ENCODE data around the gene OR4A15. TPM values are rescaled to one million over a fixed set of nuclear protein-coding genes. Genes with fewer than 3 reads are reported as not detected.

Gene OR4A15
- total RNA-seq (2022) = not detected in 2 replicates
- Bru-seq, nascent RNA = not detected
- not detected for BruChase-seq, experiment 1, labeled RNA remaining after a 6-hour chase
- BruChase-seq, experiment 2, labeled RNA remaining after a 2-hour chase = not detected
- long read RNA-seq = 0 reads

- Mint-ChIP-seq H3K4me1 (ENCODE audit: insufficient read depth, unreplicated experiment) (no peaks in the 10 kb centered on the region), H3K27ac (ENCODE audit: low read depth, unreplicated experiment) (no peak within 1 kb of the TSS), H3K27me3 (ENCODE audit: insufficient read depth, unreplicated experiment) (no peaks in the 10 kb centered on the region), H3K9me3 (ENCODE audit: unreplicated experiment) (peaks cover 52% of the 10 kb centered on the region), H3K4me3 (ENCODE audit: unreplicated experiment) (no peak within 1 kb of the TSS), H3K36me3 (ENCODE audit: insufficient read depth, unreplicated experiment) (no peaks in the 10 kb centered on the region)
- no peak for DNase-seq (ENCODE audit: unreplicated experiment)
- ChIA-PET POLR2A (no interaction called here), CTCF (no interaction called here)
- no TSS peak for BruUV-seq (replicated peaks)
- intact Hi-C loops (cut with micrococcal nuclease) = no loop called here
- TF ChIP-seq, protein P1, sequence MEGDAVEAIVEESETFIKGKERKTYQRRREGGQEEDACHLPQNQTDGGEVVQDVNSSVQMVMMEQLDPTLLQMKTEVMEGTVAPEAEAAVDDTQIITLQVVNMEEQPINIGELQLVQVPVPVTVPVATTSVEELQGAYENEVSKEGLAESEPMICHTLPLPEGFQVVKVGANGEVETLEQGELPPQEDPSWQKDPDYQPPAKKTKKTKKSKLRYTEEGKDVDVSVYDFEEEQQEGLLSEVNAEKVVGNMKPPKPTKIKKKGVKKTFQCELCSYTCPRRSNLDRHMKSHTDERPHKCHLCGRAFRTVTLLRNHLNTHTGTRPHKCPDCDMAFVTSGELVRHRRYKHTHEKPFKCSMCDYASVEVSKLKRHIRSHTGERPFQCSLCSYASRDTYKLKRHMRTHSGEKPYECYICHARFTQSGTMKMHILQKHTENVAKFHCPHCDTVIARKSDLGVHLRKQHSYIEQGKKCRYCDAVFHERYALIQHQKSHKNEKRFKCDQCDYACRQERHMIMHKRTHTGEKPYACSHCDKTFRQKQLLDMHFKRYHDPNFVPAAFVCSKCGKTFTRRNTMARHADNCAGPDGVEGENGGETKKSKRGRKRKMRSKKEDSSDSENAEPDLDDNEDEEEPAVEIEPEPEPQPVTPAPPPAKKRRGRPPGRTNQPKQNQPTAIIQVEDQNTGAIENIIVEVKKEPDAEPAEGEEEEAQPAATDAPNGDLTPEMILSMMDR (IDR thresholded peaks at IDR 0.05; ENCODE audit: unreplicated experiment) = no peak
Observed at GRCh38 chr11:55367674-55368073, at the start of gene OR4A15. TSS of gene OR4A15 (plus strand) at chr11:55367974. CDS start at chr11:55367974, 0 bp downstream.

GRCh38 chr11:55324500-55324899 is 43.3 kb upstream of the OR4A15 start:
- TF ChIP-seq, protein P1 (IDR thresholded peaks at IDR 0.05; ENCODE audit: unreplicated experiment) = no peak
- no peaks in the 10 kb centered on the region for H3K4me1 Mint-ChIP-seq (ENCODE audit: insufficient read depth, unreplicated experiment)
- no peak overlapping the region for H3K27ac Mint-ChIP-seq (ENCODE audit: low read depth, unreplicated experiment)
- no TSS peak for BruUV-seq (replicated peaks)
- H3K27me3 Mint-ChIP-seq (ENCODE audit: insufficient read depth, unreplicated experiment) = no peaks in the 10 kb centered on the region
- H3K9me3 Mint-ChIP-seq (ENCODE audit: unreplicated experiment) = peaks cover 13% of the 10 kb centered on the region
- CTCF ChIA-PET = interaction anchor here (0.5 kb wide), 1 partner anchor 467 kb away, joined by 5 read pairs; no protein-coding TSS in a partner anchor
- POLR2A ChIA-PET = no interaction called here
- DNase-seq (ENCODE audit: unreplicated experiment) = no peak
- H3K4me3 Mint-ChIP-seq (ENCODE audit: unreplicated experiment) = no peak overlapping the region
- H3K36me3 Mint-ChIP-seq (ENCODE audit: insufficient read depth, unreplicated experiment) = no peaks in the 10 kb centered on the region
- intact Hi-C loops (cut with micrococcal nuclease) = no loop called here

DNA sequence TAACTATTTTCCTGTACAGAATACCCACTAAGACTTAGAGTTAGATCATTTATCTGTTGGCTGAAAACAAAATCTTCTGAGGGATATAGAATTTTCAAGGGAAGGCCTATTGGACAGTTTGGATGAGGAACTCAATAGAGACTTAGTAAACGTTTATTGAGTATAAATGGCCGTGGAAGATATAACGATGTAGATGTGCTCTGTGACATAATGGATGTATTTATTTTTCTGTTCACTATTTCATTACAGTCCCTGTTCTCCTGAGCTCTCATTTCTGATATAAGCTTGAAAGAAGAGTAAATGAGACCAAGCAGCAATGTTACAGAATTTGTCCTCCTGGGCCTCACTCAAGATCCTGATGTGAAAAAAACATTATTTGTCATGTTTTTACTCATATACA is 24.9 kb upstream of the OR4A15 start, which contains the start of gene OR4A16:
Gene OR4A16 (plus strand): TSS at position 301 of the 400 bp plus-strand sequence. CDS start 0 bp downstream, at position 301.
- H3K4me1 Mint-ChIP-seq (ENCODE audit: insufficient read depth, unreplicated experiment) = no peaks in the 10 kb centered on the region
- H3K9me3 Mint-ChIP-seq (ENCODE audit: unreplicated experiment) = peaks cover 28% of the 10 kb centered on the region
- ChIA-PET CTCF (no interaction called here), POLR2A (no interaction called here)
- no peak within 1 kb of the TSS for H3K4me3 Mint-ChIP-seq (ENCODE audit: unreplicated experiment)
- TF ChIP-seq, protein P1 (IDR thresholded peaks at IDR 0.05; ENCODE audit: unreplicated experiment) = no peak
- no peak within 1 kb of the TSS for H3K27ac Mint-ChIP-seq (ENCODE audit: low read depth, unreplicated experiment)
- no peaks in the 10 kb centered on the region for H3K27me3 Mint-ChIP-seq (ENCODE audit: insufficient read depth, unreplicated experiment)
- H3K36me3 Mint-ChIP-seq (ENCODE audit: insufficient read depth, unreplicated experiment) = no peaks in the 10 kb centered on the region
- no TSS peak for BruUV-seq (replicated peaks)
- intact Hi-C loops (cut with micrococcal nuclease) = no loop called here
- no peak for DNase-seq (ENCODE audit: unreplicated experiment)

DNA sequence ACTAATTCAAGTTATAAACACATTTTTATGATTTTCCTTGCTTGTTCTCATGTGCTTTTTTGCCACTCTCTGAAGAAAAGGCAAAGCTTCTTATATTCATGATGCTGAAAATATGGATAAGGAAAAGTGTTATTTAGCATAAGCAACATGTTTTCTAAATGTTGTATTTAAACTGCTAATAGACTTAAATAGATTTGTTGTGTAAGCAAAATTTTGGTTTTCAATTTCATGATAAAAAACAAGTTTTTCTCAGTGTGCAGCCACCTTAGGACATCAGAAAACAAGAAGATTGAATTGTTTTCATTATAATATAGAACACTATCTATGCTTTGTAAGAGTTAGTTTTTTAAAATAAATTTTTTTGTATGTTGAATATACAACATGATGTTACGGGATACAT is 22.5 kb upstream of the OR4A15 start:
- CTCF ChIA-PET = no interaction called here
- no peak for DNase-seq (ENCODE audit: unreplicated experiment)
- H3K27ac Mint-ChIP-seq (ENCODE audit: low read depth, unreplicated experiment) = no peak overlapping the region
- TF ChIP-seq, protein P1 (IDR thresholded peaks at IDR 0.05; ENCODE audit: unreplicated experiment) = no peak
- no TSS peak for BruUV-seq (replicated peaks)
- H3K9me3 Mint-ChIP-seq (ENCODE audit: unreplicated experiment) = peaks cover 32% of the 10 kb centered on the region
- H3K4me1 Mint-ChIP-seq (ENCODE audit: insufficient read depth, unreplicated experiment) = no peaks in the 10 kb centered on the region
- POLR2A ChIA-PET = no interaction called here
- no peak overlapping the region for H3K4me3 Mint-ChIP-seq (ENCODE audit: unreplicated experiment)
- intact Hi-C loops (cut with micrococcal nuclease) = no loop called here
- H3K27me3 Mint-ChIP-seq (ENCODE audit: insufficient read depth, unreplicated experiment) = no peaks in the 10 kb centered on the region
- H3K36me3 Mint-ChIP-seq (ENCODE audit: insufficient read depth, unreplicated experiment) = no peaks in the 10 kb centered on the region

Data from MCF 10A (cell line).